MCF 10A (cell line): ENCODE measurements around the gene ADAP1. TPM values are rescaled to one million over a fixed set of nuclear protein-coding genes. Genes with fewer than 3 reads are reported as not detected.

Source experiments
- BruUV-seq: library from RNA; stranded (reverse); fragments of 400-500 nt; replicated peaks from 2 replicates; lab custom pipeline; 2021; lab: Mats Ljungman, UMichigan
- CTCF ChIA-PET: fragments of 300-600 bp; sonication (Branson Sonifier 250); formaldehyde crosslinking; extraction: SDS; loops from one replicate; lab custom pipeline; 2021; ENCODE audit warnings: antibody characterized with exemption, inconsistent platforms; lab: Yijun Ruan, JAX
- POLR2A ChIA-PET: fragments of 300-600, 350-650 bp; sonication (Branson Sonifier 250); formaldehyde crosslinking; extraction: SDS; loops from one replicate; lab custom pipeline; 2020; ENCODE audit warnings: antibody characterized with exemption, inconsistent platforms; lab: Yijun Ruan, JAX
- DNase-seq: peaks from one replicate; pipeline ENCODE4 v3.0.0-alpha.2; 2018; ENCODE audit not compliant: unreplicated experiment
- H3K27ac Mint-ChIP-seq: one replicate; pipeline ENCODE4 v1.8.0; 2022; ENCODE audit warnings: mild to moderate bottlenecking, low read depth, mixed read lengths; ENCODE audit not compliant: unreplicated experiment
- H3K27me3 Mint-ChIP-seq: one replicate; pipeline ENCODE4 v1.8.0; 2022; ENCODE audit warnings: mixed read lengths; ENCODE audit not compliant: insufficient read depth, unreplicated experiment
- H3K36me3 Mint-ChIP-seq: one replicate; pipeline ENCODE4 v1.8.0; 2022; ENCODE audit warnings: mild to moderate bottlenecking, moderate library complexity, mixed read lengths; ENCODE audit not compliant: insufficient read depth, unreplicated experiment
- H3K4me1 Mint-ChIP-seq: one replicate; pipeline ENCODE4 v1.8.0; 2022; ENCODE audit warnings: mixed read lengths; ENCODE audit not compliant: insufficient read depth, unreplicated experiment
- H3K4me3 Mint-ChIP-seq: one replicate; pipeline ENCODE4 v1.8.0; 2022; ENCODE audit warnings: mild to moderate bottlenecking, moderate library complexity, mixed read lengths; ENCODE audit not compliant: unreplicated experiment
- H3K9me3 Mint-ChIP-seq: one replicate; pipeline ENCODE4 v1.8.0; 2022; ENCODE audit warnings: mixed read lengths; ENCODE audit not compliant: unreplicated experiment
- CTCF ChIP-seq: fragments of 200-600 bp; IDR thresholded peaks from one replicate; pipeline ENCODE4 v1.8.0; 2022; ENCODE audit warnings: antibody characterized with exemption, mild to moderate bottlenecking; ENCODE audit not compliant: unreplicated experiment
- intact Hi-C: fragments of 100-400 bp; cut with micrococcal nuclease; formaldehyde crosslinking; loops from 2 replicates; pipeline ENCODE4 v1.14.1; 2022
- total RNA-seq: library from RNA; stranded (reverse); gene quantifications from 2 replicates; pipeline ENCODE4 v1.2.3, GENCODE V29; 2022

Gene ADAP1
- total RNA-seq, 1 experiment from 2014 or later, result 7.0 TPM

- Mint-ChIP-seq H3K27ac (no peak overlapping the region), H3K27me3 (no peaks in the 10 kb centered on the region), H3K36me3 (peaks cover 90% of the 10 kb centered on the region), H3K4me1 (no peaks in the 10 kb centered on the region), H3K9me3 (no peaks in the 10 kb centered on the region), H3K4me3 (no peak overlapping the region)
- BruUV-seq, result no TSS peak
- intact Hi-C loops, result no loop called here
- TF ChIP-seq CTCF, result no peak
- ChIA-PET POLR2A (interaction anchor here (0.8 to 2.2 kb wide), 3 partner anchors 11 to 40 kb away, joined by 3 to 7 read pairs (median 3); no protein-coding TSS in a partner anchor), CTCF (interaction anchor here (0.6 to 1.1 kb wide), 6 partner anchors 11 to 534 kb away, joined by 3 to 4 read pairs (median 3); partner anchors contain the start of gene SUN1)
- no peak for DNase-seq
Measured at GRCh38 chr7:856444-857095, 97.9 kb downstream of the ADAP1 start.

- ChIA-PET POLR2A (no interaction called here), CTCF (interaction anchor here (0.6 kb wide), 1 partner anchor 10 kb away, joined by 3 read pairs; no protein-coding TSS in a partner anchor)
- TF ChIP-seq CTCF, result no peak
- DNase-seq, result no peak
- Mint-ChIP-seq H3K4me1 (no peaks in the 10 kb centered on the region), H3K9me3 (no peaks in the 10 kb centered on the region), H3K4me3 (no peak overlapping the region), H3K27ac (no peak overlapping the region), H3K36me3 (peaks cover 90% of the 10 kb centered on the region), H3K27me3 (no peaks in the 10 kb centered on the region)
- intact Hi-C loops, result no loop called here
- no TSS peak for BruUV-seq
Measured at GRCh38 chr7:855686-856369, 98.7 kb downstream of the ADAP1 start.

GRCh38 chr7:854118-854775 lies 100.2 kb downstream of the ADAP1 start:
- no TSS peak for BruUV-seq
- CTCF ChIA-PET, result no interaction called here

More at GRCh38 chr7:854118-854775, 100.2 kb downstream of the ADAP1 start:
- intact Hi-C loops, result no loop called here
- POLR2A ChIA-PET, result interaction anchor here (1.0 to 1.1 kb wide), 2 partner anchors 20 to 21 kb away, joined by 3 read pairs; no protein-coding TSS in a partner anchor
- DNase-seq, result no peak
- no peak for TF ChIP-seq CTCF
- Mint-ChIP-seq H3K27me3 (no peaks in the 10 kb centered on the region), H3K9me3 (no peaks in the 10 kb centered on the region), H3K4me3 (no peak overlapping the region), H3K27ac (no peak overlapping the region), H3K4me1 (no peaks in the 10 kb centered on the region), H3K36me3 (peaks cover 90% of the 10 kb centered on the region)
